ENCODE results near the gene HIP1R. TPM values are rescaled to one million over a fixed set of nuclear protein-coding genes. Genes with fewer than 3 reads are reported as not detected.

The HIP1R gene
- total RNA-seq, 1 experiment from 2014 or later: 234 TPM

DNA sequence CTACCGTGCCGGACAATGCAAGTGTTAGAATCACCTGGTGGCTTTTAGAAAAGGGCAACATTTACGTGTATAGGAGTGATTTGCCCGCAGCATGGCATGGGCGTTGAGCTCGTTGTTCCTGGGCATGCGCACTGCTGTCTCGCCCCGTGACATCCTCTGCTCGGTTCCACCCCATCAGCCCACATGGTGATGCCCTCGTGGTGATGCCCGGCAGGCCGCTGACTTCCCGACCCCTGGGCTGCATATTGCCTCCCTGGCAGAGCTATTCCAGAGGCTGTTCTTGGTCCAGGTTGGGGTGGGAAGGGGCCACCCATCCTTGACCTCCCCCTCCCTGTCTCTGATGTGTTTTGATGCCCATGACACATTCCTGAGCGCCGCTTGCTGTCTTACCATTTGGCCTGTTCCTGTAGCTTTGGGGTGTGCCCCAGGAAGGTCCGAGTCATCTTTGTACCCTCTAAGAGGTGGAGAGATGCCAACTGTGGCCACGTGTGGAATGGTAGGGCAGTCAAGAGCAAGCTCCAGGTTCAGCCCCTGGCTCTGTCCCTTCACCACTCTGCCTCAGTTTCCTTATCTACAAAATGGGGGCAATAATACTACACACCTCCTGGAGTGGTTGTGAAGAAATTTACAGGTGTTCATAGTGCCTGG is 4.8 kb downstream of the HIP1R start:
- intact Hi-C loops (cut with micrococcal nuclease; ENCODE audit: unreplicated experiment): no loop called here
- Mint-ChIP-seq H3K36me3 (ENCODE audit: insufficient read depth, unreplicated experiment) (peaks cover 63% of the 10 kb centered on the region), H3K4me1 (ENCODE audit: low read depth, unreplicated experiment) (peaks cover 62% of the 10 kb centered on the region), H3K4me3 (ENCODE audit: low read depth, unreplicated experiment) (peak overlapping the region; percentile 85), H3K27ac (ENCODE audit: unreplicated experiment) (peak overlapping the region; percentile 40), H3K9me3 (ENCODE audit: low read depth, unreplicated experiment) (no peaks in the 10 kb centered on the region), H3K27me3 (ENCODE audit: unreplicated experiment) (no peaks in the 10 kb centered on the region)
- BruUV-seq (replicated peaks): no TSS peak
- CTCF ChIA-PET: no interaction called here
- no peak for DNase-seq
- TF ChIP-seq, protein P1, sequence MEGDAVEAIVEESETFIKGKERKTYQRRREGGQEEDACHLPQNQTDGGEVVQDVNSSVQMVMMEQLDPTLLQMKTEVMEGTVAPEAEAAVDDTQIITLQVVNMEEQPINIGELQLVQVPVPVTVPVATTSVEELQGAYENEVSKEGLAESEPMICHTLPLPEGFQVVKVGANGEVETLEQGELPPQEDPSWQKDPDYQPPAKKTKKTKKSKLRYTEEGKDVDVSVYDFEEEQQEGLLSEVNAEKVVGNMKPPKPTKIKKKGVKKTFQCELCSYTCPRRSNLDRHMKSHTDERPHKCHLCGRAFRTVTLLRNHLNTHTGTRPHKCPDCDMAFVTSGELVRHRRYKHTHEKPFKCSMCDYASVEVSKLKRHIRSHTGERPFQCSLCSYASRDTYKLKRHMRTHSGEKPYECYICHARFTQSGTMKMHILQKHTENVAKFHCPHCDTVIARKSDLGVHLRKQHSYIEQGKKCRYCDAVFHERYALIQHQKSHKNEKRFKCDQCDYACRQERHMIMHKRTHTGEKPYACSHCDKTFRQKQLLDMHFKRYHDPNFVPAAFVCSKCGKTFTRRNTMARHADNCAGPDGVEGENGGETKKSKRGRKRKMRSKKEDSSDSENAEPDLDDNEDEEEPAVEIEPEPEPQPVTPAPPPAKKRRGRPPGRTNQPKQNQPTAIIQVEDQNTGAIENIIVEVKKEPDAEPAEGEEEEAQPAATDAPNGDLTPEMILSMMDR (IDR thresholded peaks at IDR 0.05; ENCODE audit: unreplicated experiment): no peak

GRCh38 chr12:122840580-122841513 is 5.6 kb downstream of the HIP1R start:
- BruUV-seq (replicated peaks): no TSS peak
- Mint-ChIP-seq H3K4me3 (ENCODE audit: low read depth, unreplicated experiment) (peak overlapping the region; percentile 85), H3K27ac (ENCODE audit: unreplicated experiment) (peak overlapping the region; percentile 40), H3K9me3 (ENCODE audit: low read depth, unreplicated experiment) (no peaks in the 10 kb centered on the region), H3K4me1 (ENCODE audit: low read depth, unreplicated experiment) (peaks cover 62% of the 10 kb centered on the region), H3K36me3 (ENCODE audit: insufficient read depth, unreplicated experiment) (peaks cover 58% of the 10 kb centered on the region), H3K27me3 (ENCODE audit: unreplicated experiment) (no peaks in the 10 kb centered on the region)
- DNase-seq: no peak
- TF ChIP-seq, protein P1 (IDR thresholded peaks at IDR 0.05; ENCODE audit: unreplicated experiment): no peak
- CTCF ChIA-PET: no interaction called here
- intact Hi-C loops (cut with micrococcal nuclease; ENCODE audit: unreplicated experiment): no loop called here

GRCh38 chr12:122841544-122842321 is 6.5 kb downstream of the HIP1R start:
- peak; percentile 63 for DNase-seq
- Mint-ChIP-seq H3K27ac (ENCODE audit: unreplicated experiment) (peak overlapping the region; percentile 33), H3K9me3 (ENCODE audit: low read depth, unreplicated experiment) (no peaks in the 10 kb centered on the region), H3K36me3 (ENCODE audit: insufficient read depth, unreplicated experiment) (peaks cover 49% of the 10 kb centered on the region), H3K4me3 (ENCODE audit: low read depth, unreplicated experiment) (peak overlapping the region; percentile 85), H3K4me1 (ENCODE audit: low read depth, unreplicated experiment) (peaks cover 62% of the 10 kb centered on the region), H3K27me3 (ENCODE audit: unreplicated experiment) (no peaks in the 10 kb centered on the region)
- intact Hi-C loops (cut with micrococcal nuclease; ENCODE audit: unreplicated experiment): no loop called here
- CTCF ChIA-PET: no interaction called here
- BruUV-seq (replicated peaks): no TSS peak
- TF ChIP-seq, protein P1 (IDR thresholded peaks at IDR 0.05; ENCODE audit: unreplicated experiment): no peak

All from Calu3 (cell line).